SJCRH30 (cell line): ENCODE measurements around the gene NMNAT3. TPM values are rescaled to one million over a fixed set of nuclear protein-coding genes. Genes with fewer than 3 reads are reported as not detected.

Experiments used
- DNase-seq, 2 experiments: peaks; one replicate each; pipeline ENCODE4 v3.0.0-alpha.2; 2015 to 2020
- H3K27ac ChIP-seq: fragments of 250-450 bp; sonication (Bioruptor Pico); 2 replicates; pipeline ENCODE4 v1.5.1; 2020; ENCODE audit warnings: mild to moderate bottlenecking, moderate library complexity
- H3K27me3 ChIP-seq: fragments of 250-450 bp; sonication (Bioruptor Pico); 2 replicates; pipeline ENCODE4 v1.5.1; 2020; ENCODE audit warnings: mild to moderate bottlenecking, moderate library complexity
- H3K36me3 ChIP-seq: fragments of 250-450 bp; sonication (Bioruptor Pico); 2 replicates; pipeline ENCODE4 v1.5.1; 2020; ENCODE audit warnings: mild to moderate bottlenecking, moderate library complexity
- H3K4me1 ChIP-seq: fragments of 250-450 bp; sonication (Bioruptor Pico); 2 replicates; pipeline ENCODE4 v1.5.1; 2020; ENCODE audit warnings: mild to moderate bottlenecking, moderate library complexity
- H3K4me3 ChIP-seq: fragments of 250-450 bp; sonication (Bioruptor Pico); 2 replicates; pipeline ENCODE4 v1.5.1; 2020; ENCODE audit warnings: mild to moderate bottlenecking, moderate library complexity
- H3K9me3 ChIP-seq: fragments of 250-450 bp; sonication (Bioruptor Pico); replicated peaks from 2 replicates; pipeline ENCODE4 v1.5.1; 2020; ENCODE audit warnings: mild to moderate bottlenecking, moderate library complexity
- total RNA-seq: library from RNA; depleted of rRNA; stranded (reverse); fragments of >200 nt; shearing (Covaris generic); gene quantifications from 2 replicates; pipeline ENCODE4 v1.2.3, GENCODE V29; 2014

Gene NMNAT3
- total RNA-seq, 1 experiment from 2014 or later: 0.28 TPM

DNA sequence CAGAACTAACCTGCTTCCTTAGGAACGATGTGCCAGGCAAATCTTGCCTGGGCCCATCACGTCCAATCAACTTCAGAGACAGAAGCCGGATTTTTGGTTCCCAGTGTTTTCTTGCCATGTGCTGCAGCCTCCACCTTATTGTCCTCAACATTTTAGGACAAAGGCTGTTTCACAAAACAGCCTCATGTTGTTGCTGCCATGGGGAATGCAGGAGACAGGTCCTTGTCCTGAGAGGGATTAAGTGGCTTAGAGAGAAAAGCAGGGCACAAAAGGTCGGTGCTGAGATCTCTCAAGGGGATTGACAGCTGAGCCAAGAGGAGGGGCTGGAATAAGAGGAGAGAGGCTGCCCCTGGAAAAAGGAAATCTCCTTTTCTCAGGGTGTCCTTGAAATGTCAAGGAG lies 11.3 kb upstream of the NMNAT3 start:
- H3K36me3 ChIP-seq: no peaks in the 10 kb centered on the region
- no peaks in the 10 kb centered on the region for H3K9me3 ChIP-seq
- H3K27me3 ChIP-seq: no peaks in the 10 kb centered on the region; the same call in 1 of the 2 replicates
- H3K4me1 ChIP-seq: peaks cover 17% of the 10 kb centered on the region
- DNase-seq: peak; percentile 53 to 68
- H3K27ac ChIP-seq: no peak overlapping the region
- H3K4me3 ChIP-seq: no peak overlapping the region

DNA sequence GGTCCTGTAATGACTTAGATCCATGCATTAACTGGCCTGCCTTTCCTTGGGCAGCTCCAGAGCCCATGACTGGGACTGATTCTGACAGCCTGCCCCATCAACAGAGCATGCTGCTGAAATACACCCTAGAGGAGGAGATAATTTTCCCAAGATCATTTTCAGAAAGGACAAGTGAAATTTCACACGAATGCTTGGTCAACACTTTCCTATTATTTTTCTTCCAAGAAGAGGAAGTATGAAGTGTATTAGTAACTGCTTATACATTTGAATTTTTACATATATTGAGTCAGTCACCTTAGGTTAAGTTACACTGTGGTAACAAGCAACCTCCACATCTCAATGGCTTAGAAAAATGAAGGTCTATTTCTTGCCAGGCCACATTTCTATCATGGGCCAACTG lies 9.7 kb upstream of the NMNAT3 start:
- no peak overlapping the region for H3K27ac ChIP-seq
- no peak overlapping the region for H3K4me3 ChIP-seq
- H3K36me3 ChIP-seq: no peaks in the 10 kb centered on the region
- H3K9me3 ChIP-seq: no peaks in the 10 kb centered on the region
- no peak for DNase-seq
- H3K4me1 ChIP-seq: peaks cover 17% of the 10 kb centered on the region
- H3K27me3 ChIP-seq: no peaks in the 10 kb centered on the region; the same call in 1 of the 2 replicates

DNA sequence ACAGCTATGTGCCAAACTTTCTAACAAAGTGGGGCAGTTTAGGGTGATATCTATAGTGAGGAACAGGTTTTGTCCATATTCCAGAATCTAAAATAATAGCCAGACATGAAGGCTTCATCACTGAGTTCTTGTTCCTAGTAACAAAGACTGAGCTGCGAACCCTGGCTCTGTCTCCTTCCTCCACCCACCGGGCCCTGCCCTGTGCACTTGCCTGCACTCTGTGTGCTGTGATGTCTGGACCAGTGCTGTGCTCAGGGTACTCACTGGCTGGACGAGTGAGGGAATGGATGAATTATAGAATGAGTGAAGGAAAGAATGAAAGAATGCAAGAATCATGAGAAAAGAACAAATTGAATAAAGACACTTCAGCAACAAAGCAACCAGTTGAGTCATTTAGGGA lies 8.9 kb upstream of the NMNAT3 start:
- Histone ChIP-seq H3K4me3 (no peak overlapping the region), H3K4me1 (peaks cover 17% of the 10 kb centered on the region), H3K9me3 (no peaks in the 10 kb centered on the region), H3K36me3 (no peaks in the 10 kb centered on the region), H3K27me3 (no peaks in the 10 kb centered on the region; the same call in 1 of the 2 replicates), H3K27ac (no peak overlapping the region)
- no peak for DNase-seq

DNA sequence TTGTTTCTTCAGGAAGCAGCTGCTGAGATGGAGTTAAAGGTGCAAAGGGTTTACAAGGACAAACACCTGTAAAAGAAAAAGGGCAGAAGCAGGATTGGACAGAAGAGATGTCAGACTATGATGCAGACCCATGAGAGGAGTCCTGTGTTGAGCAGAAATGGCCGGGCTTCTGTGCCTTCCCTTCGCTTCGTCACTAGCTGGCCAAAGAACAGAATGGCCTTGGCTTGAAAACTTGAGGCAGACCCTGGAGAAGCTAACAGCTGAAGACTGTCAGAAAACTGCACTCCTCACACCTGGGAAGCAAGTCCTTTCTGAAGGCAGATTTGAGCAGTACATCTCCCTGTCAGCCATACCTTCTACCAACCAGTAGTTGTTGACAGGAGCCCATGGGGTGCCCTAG lies 8.4 kb upstream of the NMNAT3 start:
- DNase-seq: no peak
- Histone ChIP-seq H3K4me1 (peaks cover 17% of the 10 kb centered on the region), H3K9me3 (no peaks in the 10 kb centered on the region), H3K27me3 (no peaks in the 10 kb centered on the region; the same call in 1 of the 2 replicates), H3K36me3 (no peaks in the 10 kb centered on the region), H3K27ac (no peak overlapping the region), H3K4me3 (no peak overlapping the region)

DNA sequence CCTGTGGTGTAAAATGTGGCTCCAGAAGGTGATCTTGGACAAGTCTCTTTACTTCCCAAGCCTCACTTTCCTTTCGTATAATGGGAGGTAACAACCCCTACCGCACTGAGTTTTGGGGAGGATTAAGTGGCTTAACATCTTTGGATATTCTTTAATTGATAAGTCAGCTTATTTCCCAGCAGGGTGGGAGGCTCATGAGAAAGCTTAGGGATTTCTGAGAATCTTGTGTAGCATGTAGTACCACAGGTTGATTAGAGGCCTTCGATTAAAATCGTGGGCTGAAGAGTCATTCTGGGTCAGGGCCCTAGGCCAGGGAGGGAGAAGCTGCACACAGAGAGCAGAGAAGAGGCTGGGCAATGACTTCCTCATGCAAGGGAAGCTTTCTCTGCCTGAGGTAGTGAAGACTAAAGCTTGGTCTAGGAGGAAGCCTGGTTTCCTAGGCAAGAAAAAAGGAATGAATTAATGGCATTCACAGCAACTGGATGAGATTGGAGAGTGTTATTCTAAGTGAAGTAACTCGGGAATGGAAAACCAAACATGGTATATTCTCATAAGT lies 1.5 kb upstream of the NMNAT3 start:
- Histone ChIP-seq H3K27me3 (0 out of 2 replicates have a peak, but pooled peaks cover 4% of the 10 kb centered on the region), H3K36me3 (no peaks in the 10 kb centered on the region), H3K4me3 (no peak overlapping the region), H3K9me3 (no peaks in the 10 kb centered on the region), H3K27ac (no peak overlapping the region), H3K4me1 (no peaks in the 10 kb centered on the region)
- DNase-seq: no peak

DNA sequence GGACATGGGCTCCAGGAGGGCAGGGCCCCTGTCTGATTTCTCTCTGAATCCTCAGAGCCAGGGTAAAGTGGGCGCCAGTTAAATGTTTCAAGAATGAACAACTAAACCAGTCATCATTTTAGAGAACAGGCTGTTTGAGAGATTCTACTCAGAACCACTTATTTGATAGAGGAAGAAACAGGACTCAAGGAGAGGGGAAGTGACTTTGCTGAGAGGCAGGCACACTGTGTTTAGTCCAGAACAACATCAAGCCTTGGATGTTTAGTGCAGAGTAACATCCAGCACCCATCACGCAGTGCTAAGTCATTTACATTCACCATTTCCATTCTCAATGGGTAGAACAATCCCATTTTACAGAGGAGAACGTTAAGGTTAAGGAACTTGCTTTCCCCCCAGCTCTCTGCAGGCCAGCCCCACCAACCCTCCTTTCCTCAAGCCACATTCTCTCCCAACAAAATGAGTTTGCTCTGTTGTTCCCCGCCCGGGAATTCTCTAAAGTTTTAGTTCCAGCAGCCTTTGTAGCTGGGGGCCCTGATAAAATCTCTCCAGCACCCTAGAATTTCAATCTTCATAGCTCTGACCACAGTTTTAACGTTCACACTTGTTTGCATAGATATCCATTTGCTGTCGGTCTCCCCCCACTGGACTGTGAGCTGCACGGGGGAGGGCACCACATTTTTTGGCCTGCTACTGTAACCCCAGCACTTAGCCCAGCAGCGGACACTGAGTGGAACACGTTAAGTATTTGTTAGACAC lies 962 bp downstream of the NMNAT3 start:
- H3K27ac ChIP-seq: no peak overlapping the region
- H3K4me3 ChIP-seq: no peak overlapping the region
- no peaks in the 10 kb centered on the region for H3K4me1 ChIP-seq
- no peaks in the 10 kb centered on the region for H3K36me3 ChIP-seq
- no peak for DNase-seq
- H3K9me3 ChIP-seq: no peaks in the 10 kb centered on the region
- H3K27me3 ChIP-seq: peaks cover 16% of the 10 kb centered on the region

DNA sequence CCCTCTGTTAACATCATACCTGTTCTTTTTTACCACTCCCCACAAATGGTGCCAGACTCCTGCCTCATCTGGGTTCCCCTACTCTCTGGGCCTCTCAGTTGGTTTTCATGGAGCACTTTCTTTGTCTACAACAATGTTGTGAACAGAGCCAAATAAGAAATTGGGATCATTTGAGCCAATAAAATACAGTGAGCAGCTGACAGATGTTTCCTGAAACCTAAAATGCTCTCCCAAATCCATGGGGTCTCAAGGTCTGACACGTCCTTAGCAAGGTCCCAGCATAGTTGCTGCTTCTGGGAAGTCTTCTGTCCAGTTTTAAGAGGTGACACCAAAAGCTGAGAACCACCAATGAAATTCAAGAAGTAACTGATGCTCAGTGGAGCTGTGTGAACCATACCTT lies 1.7 kb downstream of the NMNAT3 start:
- Histone ChIP-seq H3K27me3 (peaks cover 16% of the 10 kb centered on the region), H3K36me3 (no peaks in the 10 kb centered on the region), H3K4me1 (no peaks in the 10 kb centered on the region), H3K9me3 (no peaks in the 10 kb centered on the region), H3K27ac (no peak overlapping the region), H3K4me3 (no peak overlapping the region)
- no peak for DNase-seq

DNA sequence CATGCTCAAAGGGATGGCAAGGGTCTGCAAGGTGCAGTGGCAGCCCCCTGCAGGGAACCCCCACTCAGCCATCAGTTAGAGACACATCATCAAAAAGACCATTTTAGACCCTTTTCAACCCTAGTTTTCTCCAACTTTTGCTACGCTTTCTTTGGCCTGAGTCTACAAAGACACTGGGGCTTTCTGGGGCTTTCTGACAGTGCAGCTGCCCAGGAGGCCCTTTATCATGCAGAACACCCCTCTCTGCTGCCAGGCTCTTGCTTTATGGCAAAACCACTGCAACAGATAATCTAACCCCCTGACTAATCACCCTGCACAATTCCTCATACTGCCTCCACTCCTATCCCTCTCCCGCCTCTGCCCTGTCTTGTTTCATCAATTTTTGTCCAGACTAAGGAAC lies 2.4 kb downstream of the NMNAT3 start:
- H3K27ac ChIP-seq: no peak overlapping the region
- no peak for DNase-seq
- H3K36me3 ChIP-seq: no peaks in the 10 kb centered on the region
- no peak overlapping the region for H3K4me3 ChIP-seq
- no peaks in the 10 kb centered on the region for H3K9me3 ChIP-seq
- peaks cover 16% of the 10 kb centered on the region for H3K27me3 ChIP-seq
- H3K4me1 ChIP-seq: no peaks in the 10 kb centered on the region

DNA sequence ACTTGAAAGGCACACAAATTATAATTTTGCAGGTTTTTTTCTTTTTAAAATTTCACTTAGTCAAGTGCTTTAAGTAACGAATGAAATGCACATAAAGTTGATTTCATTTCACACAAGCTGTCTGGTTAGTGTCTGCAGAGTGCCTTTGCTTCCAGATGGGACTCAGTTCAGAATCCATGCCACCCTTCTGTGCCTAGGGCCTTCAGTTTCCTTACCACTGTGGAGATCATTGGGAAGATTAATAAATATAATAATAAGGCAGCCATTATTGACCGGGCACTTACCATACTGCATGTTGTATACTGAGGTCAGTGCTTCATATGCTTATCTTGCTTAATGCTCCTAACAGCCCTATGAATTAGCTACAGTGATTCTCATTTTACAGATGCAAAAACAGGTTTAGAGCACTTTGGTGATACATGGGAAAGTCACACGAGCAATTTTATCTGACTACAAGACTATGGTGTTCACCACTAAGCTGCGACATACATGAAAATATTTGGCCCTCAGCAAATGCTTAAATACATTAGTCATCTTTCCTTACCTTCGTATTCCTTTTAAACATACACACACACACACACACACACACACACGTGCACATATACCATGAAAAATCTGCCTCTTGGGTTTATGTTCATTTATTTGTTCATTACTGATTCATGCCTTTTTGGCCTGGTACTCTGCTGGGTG lies 3.1 kb downstream of the NMNAT3 start:
- no peak overlapping the region for H3K4me3 ChIP-seq
- H3K9me3 ChIP-seq: no peaks in the 10 kb centered on the region
- DNase-seq: no peak
- no peaks in the 10 kb centered on the region for H3K36me3 ChIP-seq
- no peak overlapping the region for H3K27ac ChIP-seq
- peaks cover 16% of the 10 kb centered on the region for H3K27me3 ChIP-seq
- no peaks in the 10 kb centered on the region for H3K4me1 ChIP-seq

DNA sequence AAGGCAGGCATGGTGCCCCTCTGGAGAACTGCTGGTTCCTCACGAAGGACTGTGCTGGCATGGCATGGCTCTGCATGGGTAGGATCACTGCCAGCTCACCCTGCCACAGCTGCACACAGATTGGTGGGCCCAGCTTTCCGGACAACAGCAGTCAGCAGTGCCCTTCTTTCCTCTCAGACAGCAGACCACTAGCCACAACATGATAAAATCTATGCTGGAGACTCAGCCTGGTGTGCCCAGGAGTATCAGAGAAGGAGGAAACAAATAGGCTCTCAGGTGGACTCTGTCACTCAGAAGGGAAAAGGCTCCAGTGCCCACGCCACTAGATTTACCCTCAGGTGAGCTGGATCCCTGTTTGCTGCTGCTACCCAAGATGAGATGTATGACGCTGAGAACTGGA lies 4.9 kb downstream of the NMNAT3 start:
- DNase-seq: no peak
- Histone ChIP-seq H3K9me3 (no peaks in the 10 kb centered on the region), H3K27me3 (peaks cover 16% of the 10 kb centered on the region), H3K4me1 (no peaks in the 10 kb centered on the region), H3K27ac (no peak overlapping the region), H3K4me3 (no peak overlapping the region), H3K36me3 (no peaks in the 10 kb centered on the region)

DNA sequence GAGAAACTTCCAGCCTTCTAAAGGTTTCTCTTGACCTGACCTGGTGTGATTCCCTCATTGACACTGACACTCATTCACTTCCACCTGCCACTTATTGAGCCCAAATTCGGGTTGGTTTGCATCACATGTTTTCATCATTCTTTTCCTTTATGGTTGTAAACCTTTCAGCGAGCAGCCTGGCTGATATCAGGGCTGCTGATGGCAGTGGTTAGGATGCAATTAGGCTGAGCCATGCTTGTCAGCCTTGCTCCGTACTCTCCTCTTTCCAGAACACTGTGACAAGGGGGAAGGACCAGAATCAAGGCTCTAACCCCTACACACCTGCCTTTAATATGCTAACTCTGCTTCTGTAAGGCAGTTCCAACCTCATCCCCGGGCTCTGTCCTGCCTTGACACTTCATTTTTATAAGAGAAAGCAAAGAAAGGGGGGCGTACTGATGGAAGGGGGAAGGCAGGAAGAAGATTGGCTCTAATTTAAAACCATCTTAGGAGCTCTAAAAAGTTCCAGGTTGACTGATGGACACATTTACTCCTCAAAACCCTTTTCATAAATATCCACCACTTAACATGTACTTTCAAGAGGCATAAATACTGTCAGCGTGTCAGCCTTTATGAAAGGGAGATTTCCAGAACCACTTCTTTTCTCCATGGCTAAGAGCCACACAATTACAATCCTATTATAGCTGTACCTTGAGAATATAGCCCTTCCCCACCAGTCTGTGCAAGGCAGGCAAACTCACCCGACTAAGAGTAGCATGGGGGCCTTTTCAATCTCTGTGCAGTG lies 5.7 kb downstream of the NMNAT3 start:
- Histone ChIP-seq H3K27me3 (peaks cover 16% of the 10 kb centered on the region), H3K4me3 (no peak overlapping the region), H3K9me3 (no peaks in the 10 kb centered on the region), H3K27ac (no peak overlapping the region), H3K4me1 (no peaks in the 10 kb centered on the region), H3K36me3 (no peaks in the 10 kb centered on the region)
- no peak for DNase-seq

DNA sequence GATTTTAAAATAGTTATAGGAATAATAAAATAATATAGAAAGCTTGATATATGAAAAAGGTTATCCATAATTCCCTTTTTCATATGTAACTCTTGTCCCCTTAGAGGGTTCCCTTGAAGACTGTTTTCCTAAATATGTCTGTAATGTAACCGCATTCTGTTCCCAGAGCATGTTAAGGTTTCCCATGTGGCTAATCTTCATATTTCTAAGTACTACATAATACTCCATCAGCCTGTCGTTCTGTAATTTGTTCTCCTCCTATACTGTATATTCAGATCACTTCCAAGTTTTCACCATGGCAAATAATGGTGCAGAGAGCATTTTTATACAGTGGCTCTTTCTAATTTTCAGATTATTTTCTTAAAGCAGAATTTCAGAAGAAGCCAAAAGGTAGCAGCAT lies 6.7 kb downstream of the NMNAT3 start:
- Histone ChIP-seq H3K4me3 (no peak overlapping the region), H3K4me1 (no peaks in the 10 kb centered on the region), H3K36me3 (no peaks in the 10 kb centered on the region), H3K27ac (no peak overlapping the region), H3K27me3 (peaks cover 16% of the 10 kb centered on the region), H3K9me3 (no peaks in the 10 kb centered on the region)
- no peak for DNase-seq

DNA sequence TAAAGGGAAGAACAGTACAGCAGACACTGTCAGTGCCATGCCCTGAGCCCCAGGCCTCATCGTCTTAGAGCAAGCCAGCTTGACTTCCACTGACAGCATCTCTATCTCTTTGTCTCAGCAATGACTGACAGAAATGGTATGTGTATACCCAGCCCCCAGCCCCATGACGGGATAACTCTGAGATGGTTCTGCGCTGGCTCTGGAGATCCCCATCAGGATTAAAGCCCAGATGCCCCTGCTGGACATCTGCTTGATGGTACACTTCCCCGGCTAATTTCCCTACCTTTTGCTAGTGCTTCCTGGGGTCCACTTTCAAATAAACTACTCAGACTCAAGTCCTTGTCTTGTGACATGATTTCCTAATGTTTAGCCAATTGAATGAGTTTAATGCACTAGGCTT lies 7.6 kb downstream of the NMNAT3 start:
- Histone ChIP-seq H3K4me1 (no peaks in the 10 kb centered on the region), H3K27me3 (peaks cover 16% of the 10 kb centered on the region), H3K36me3 (no peaks in the 10 kb centered on the region), H3K9me3 (no peaks in the 10 kb centered on the region), H3K4me3 (no peak overlapping the region), H3K27ac (no peak overlapping the region)
- DNase-seq: no peak

DNA sequence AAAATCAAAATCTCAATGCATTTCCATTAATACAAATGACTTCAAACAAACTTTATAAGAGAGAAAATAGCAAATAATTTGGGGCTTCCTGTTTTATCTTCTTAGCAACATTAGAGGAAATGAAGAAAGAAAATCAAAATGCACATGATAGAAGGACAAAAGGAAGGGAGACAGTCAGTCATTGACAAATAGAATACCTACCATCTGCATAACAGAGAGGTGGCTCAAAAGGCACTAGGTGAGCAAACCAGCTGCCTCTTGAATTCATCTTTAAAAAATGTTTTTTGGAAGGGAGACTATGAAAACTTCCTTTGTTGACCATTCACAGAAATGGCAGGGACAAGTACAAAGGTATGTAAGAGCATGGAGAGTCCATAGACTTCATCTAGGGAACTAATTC lies 9.4 kb downstream of the NMNAT3 start:
- H3K27ac ChIP-seq: no peak overlapping the region
- DNase-seq: no peak
- H3K4me1 ChIP-seq: no peaks in the 10 kb centered on the region
- no peaks in the 10 kb centered on the region for H3K9me3 ChIP-seq
- H3K36me3 ChIP-seq: no peaks in the 10 kb centered on the region
- no peak overlapping the region for H3K4me3 ChIP-seq
- H3K27me3 ChIP-seq: peaks cover 16% of the 10 kb centered on the region

DNA sequence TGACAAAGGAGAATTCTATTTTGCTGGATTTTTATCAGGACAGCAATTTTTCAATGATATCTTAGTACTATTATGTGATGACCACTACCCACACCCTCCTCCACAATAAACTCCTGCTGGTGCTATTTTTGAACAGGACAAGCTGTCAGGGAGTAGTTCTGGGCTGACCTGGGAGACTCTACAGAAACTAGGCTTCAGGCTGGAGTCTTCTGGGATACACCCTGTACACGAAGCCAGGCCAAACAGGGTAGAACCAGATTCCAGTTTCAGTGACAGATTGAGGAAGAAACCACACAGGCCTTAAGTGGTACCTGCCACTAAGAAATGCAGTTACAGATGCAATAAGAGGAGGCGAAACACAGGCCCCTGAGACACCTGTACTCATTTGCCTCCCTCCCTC lies 12.8 kb downstream of the NMNAT3 start:
- no peak overlapping the region for H3K27ac ChIP-seq
- no peaks in the 10 kb centered on the region for H3K36me3 ChIP-seq
- no peak for DNase-seq
- no peaks in the 10 kb centered on the region for H3K9me3 ChIP-seq
- H3K4me1 ChIP-seq: no peaks in the 10 kb centered on the region
- peaks cover 12% of the 10 kb centered on the region; the same call in 1 of the 2 replicates for H3K27me3 ChIP-seq
- H3K4me3 ChIP-seq: no peak overlapping the region
